ENCODE data around the gene TIGD4.

Gene TIGD4

DNA sequence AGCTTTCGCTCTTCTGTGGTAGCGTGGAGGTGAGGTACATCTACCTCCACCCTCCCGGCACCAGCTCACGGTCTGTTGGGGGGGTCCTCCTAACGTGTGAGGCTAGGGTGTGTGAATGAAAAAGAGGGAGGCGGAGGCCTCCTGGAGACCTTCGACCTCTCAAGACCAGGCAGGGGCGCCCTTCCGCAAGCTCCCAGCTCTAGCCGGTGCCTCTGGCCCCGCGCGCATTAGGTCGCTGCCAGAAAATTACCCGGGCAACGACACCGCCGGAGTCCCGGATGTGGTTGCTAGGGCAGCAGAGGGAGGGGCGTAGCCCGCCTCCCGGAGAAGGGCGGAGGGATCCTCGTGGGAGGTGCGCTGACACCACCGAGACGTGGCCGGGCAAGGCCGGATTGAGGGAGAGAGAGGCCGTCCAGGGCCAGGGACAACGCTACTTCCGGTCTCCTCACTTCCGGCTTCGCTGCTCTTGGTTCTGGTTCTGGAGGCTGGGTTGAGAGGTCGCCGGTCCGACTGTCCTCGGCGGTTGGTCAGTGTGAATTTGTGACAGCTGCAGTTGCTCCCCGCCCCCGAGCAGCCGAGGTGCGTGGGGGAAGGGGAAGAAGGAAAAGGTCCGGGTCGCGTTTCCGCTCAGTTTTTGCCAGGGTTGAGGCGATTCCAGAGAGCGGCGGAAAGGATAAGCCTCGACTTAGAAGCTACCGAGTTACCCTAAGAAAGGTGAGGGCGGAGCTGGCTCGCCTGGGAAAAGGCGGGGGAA is at the start of gene TIGD4, which contains the start of gene ARFIP1:
Gene TIGD4, minus strand, starts transcription at position 218 of the 754 bp plus-strand sequence. CDS start 8,726 bp downstream, outside the sequence.
Gene ARFIP1, plus strand, starts transcription at position 442 of the 754 bp plus-strand sequence. CDS start 49,680 bp downstream, outside the sequence.
- TF ChIP-seq ZNF274 (IDR thresholded peaks at IDR 0.05; ENCODE audit: low read depth, low read length), result no peak
- peak within 1 kb of the TSS; percentile 86 for H3K4me3 ChIP-seq (ENCODE audit: low read length)

DNA sequence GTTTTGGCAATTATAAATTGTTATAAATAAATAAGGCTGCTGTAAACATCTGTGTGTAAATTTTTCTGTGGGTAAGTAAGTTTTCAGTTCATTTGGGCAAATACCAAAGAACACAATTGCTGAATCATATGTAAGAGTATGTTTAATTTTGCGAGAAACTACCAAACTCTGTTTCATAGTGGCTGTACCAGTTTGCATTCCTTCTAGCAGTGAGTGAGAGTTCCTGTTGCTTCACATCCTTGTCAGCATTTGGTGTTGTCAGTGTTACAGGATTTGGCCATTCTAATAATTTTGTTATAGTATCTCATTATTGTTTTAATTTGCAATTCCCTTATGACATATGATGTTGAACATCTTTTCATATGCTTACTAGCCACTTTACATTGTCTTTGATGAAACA is 48.6 kb upstream of the TIGD4 start:
- no peak for TF ChIP-seq ZNF274 (IDR thresholded peaks at IDR 0.05; ENCODE audit: low read depth, low read length)

DNA sequence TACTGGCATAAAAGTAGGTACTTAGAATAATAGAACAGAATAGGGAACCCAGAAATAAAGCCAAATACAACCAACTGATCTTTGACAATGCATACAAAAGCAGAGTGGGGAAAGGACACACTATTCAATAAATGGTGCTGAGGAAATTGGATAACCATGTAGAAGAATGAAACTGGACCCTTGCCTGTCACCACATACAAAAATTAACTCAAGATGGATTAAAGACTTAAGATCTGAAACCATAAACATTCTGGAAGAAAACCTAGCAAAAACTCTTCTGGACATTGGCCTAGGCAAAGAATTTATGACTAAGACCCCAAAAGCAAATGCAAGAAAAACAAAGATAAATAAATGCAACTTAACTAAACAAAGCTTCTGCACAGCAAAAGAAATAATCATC is 45.8 kb upstream of the TIGD4 start:
- TF ChIP-seq ZNF274 (IDR thresholded peaks at IDR 0.05; ENCODE audit: low read depth, low read length), result no peak
- no peak overlapping the region for H3K4me3 ChIP-seq (ENCODE audit: low read length)

More for the DNA sequence above, 48.6 kb upstream of the TIGD4 start:
- no peak overlapping the region for H3K4me3 ChIP-seq (ENCODE audit: low read length)

DNA sequence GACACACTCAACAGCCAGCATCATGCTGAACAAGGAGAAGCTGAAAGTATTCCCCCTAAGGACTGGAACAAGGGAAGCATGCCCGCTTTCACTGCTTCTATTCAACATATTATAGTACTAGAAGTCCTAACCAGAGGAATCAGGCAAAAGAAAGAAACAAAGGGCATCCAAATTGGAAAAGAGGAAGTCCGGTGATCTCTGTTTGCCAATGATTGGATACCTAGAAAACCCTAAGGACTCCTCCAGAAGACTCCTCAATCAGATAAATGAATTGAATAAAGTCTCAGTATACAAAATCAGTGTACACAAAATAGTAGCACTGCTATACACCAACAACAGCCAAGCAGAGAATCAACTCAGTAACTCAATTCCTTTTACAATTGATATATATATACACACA is 45.0 kb upstream of the TIGD4 start:
- TF ChIP-seq ZNF274 (IDR thresholded peaks at IDR 0.05; ENCODE audit: low read depth, low read length), result no peak
- no peak overlapping the region for H3K4me3 ChIP-seq (ENCODE audit: low read length)

DNA sequence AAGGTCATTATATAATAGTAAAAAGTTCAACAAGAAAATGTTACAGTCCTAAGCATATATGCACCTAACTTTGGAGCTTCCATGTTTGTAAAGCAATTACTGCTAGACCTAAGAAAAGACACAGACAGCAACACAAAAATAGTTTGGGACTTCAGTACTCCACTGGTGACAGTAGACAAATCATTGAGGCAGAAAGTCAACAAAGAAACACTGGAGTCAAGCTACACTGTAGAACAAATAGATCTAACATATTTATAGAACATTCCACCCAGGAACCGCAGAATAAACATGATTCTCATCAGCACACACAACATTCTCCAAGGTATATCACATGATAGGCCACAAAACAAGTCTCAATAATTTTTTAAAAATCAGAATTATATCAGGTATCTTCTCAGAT is 42.8 kb upstream of the TIGD4 start:
- TF ChIP-seq ZNF274 (IDR thresholded peaks at IDR 0.05; ENCODE audit: low read depth, low read length), result no peak
- no peak overlapping the region for H3K4me3 ChIP-seq (ENCODE audit: low read length)

DNA sequence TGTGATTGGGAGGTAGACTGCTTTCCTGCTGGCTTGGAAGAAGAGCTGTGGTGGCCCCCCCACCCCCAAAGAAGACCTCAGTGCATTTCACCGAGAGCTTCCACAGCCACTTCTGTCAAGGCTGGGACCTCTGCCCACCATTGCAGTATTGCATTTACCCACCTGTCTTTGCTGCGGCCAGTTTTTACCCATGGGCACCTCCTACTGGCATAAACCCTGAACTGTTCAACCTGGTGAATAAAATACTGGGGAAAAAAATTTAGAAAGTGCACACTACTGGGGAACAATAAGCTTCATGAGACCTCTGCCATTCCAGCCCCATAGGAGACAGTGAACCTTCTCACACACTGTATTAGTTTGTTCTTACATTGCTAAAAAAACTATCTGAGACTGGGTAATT is 40.5 kb upstream of the TIGD4 start:
- TF ChIP-seq ZNF274 (IDR thresholded peaks at IDR 0.05; ENCODE audit: low read depth, low read length), result no peak
- no peak overlapping the region for H3K4me3 ChIP-seq (ENCODE audit: low read length)

DNA sequence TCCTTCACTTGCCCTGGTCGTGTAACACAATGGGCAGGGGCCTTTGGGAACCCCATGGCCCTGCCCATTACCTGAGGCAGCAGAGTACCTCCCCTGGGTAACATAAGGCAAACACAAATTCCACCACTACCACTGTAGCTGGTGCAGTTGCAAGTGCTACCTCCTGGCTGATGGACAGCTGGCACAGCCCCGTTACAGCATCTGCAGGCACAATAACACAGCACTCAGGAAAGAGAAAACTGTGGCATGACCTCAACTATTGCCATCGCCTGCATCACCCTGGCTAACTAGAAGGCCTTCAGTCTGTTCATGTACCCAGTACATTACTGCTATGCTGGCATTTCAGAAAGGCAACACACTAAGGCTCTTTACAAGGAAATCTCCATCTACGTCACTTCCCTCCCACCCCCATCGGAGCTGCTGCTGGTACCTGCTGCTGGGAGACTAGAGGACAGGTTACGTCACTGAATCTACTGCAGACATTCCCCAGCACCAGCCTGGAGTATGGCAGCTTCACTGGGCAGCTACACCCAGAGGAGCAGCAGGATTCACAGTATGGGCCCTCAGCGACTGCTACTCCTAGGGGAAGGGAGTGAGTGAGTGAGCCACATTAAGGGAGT is 39.6 kb upstream of the TIGD4 start:
- TF ChIP-seq ZNF274 (IDR thresholded peaks at IDR 0.05; ENCODE audit: low read depth, low read length), result no peak
- H3K4me3 ChIP-seq (ENCODE audit: low read length), result no peak overlapping the region

DNA sequence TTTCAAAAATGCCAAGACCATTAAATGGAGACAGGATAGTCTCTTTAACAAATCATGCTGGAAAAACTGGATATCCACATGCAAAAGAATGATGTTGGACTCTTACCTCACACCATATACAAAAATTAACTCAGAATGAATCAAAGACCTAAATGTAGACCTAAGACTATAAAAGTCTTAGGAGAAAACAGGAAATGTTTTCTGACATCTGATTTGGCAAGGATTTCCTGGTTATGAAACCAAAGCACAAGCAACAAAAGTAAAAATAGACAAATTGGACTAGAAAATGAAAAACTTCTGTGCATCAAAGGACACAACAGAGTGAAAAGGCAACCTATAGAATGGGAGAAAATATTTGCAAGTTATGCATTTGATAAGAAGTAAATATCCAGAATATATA is 37.8 kb upstream of the TIGD4 start:
- H3K4me3 ChIP-seq (ENCODE audit: low read length), result no peak overlapping the region
- TF ChIP-seq ZNF274 (IDR thresholded peaks at IDR 0.05; ENCODE audit: low read depth, low read length), result no peak

DNA sequence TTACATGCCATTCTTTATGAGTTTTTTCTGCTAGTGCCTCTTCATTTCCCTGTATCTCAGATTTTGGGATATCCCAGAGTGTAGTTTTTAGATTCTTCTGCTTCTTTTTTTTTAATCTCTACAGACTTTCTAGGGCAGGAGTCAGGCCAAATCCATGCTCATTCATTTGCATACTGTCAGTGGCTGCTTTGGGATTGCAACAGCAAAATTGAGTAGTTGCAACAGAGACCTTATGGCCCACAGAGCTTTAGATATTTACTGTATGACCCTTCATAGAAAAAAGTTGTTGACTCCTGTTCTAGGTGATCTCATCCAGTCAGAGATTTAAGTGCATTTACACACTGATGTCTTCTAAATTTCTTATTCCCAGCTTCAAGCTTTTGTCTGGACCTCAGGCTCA is 35.5 kb upstream of the TIGD4 start:
- TF ChIP-seq ZNF274 (IDR thresholded peaks at IDR 0.05; ENCODE audit: low read depth, low read length), result no peak
- no peak overlapping the region for H3K4me3 ChIP-seq (ENCODE audit: low read length)

DNA sequence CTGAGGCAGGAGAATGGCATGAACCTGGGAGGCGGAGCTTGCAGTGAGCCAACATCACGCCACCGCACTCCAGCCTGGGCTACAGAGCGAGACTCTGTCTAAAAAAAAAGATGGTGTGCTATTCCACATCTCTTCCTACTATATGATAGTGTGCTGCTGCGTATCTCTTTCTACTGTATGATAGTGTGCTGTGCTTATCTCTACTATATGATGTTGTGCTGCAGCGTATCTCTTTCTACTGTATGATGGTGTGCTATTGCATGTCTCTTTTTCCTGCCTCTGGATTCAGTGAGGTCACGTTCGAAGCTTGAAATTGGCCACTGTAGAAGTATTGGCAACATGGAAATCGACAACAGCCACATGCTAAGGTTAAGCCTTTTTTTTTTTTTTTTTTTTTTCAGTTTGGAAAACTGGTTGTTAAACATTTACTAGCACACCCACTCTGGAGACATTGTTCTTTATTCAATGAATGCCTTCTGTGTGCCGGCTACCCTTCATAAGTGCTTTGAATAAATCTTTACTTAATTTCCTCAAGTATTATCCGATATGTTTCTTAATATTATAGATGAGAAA is 31.3 kb upstream of the TIGD4 start:
- TF ChIP-seq ZNF274 (IDR thresholded peaks at IDR 0.05; ENCODE audit: low read depth, low read length), result no peak
- no peak overlapping the region for H3K4me3 ChIP-seq (ENCODE audit: low read length)

DNA sequence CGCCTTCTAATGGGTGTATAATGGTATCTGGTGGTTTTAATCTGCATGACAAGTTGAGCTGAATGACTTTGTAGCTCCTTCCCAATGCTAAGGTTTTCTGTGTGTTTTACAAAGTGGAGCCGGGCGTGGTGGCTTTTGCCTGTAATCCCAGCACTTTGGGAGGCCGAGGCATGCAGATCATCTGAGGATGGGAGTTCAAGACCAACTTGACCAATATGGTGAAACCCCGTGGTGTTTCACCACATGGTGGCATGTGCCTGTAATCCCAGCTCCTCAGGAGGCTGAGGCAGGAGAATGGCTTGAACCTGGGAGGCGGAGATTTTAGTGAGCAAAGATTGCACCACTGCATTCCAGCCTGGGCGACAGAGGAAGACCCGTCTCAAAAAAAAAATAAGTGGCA is 29.1 kb upstream of the TIGD4 start:
- no peak for TF ChIP-seq ZNF274 (IDR thresholded peaks at IDR 0.05; ENCODE audit: low read depth, low read length)
- H3K4me3 ChIP-seq (ENCODE audit: low read length), result no peak overlapping the region

DNA sequence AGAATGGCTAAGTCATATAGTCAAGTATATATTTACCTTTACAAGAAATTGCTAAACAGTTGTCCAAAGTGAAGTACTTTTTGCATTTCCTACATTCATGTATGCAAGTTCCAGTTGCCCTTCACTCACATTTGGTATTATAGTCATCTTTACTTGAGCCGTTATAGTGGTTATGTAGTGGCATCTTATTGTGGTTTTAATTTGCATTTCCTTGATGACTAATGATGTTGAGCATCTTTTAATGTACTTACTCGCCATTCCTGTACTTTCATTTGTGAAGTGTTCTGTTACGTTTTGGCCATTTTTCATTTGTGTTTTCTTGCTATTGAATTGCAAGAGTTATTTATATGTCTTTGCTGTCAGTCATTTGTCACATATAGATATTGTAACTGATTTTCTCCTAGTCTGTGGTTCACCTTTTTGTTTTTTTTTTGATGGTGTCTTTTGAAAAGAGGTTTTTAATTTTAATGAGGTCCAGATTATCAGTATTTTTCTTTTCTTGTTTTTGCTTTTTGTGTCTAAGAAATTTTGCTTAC is 27.8 kb upstream of the TIGD4 start:
- H3K4me3 ChIP-seq (ENCODE audit: low read length), result no peak overlapping the region
- no peak for TF ChIP-seq ZNF274 (IDR thresholded peaks at IDR 0.05; ENCODE audit: low read depth, low read length)

DNA sequence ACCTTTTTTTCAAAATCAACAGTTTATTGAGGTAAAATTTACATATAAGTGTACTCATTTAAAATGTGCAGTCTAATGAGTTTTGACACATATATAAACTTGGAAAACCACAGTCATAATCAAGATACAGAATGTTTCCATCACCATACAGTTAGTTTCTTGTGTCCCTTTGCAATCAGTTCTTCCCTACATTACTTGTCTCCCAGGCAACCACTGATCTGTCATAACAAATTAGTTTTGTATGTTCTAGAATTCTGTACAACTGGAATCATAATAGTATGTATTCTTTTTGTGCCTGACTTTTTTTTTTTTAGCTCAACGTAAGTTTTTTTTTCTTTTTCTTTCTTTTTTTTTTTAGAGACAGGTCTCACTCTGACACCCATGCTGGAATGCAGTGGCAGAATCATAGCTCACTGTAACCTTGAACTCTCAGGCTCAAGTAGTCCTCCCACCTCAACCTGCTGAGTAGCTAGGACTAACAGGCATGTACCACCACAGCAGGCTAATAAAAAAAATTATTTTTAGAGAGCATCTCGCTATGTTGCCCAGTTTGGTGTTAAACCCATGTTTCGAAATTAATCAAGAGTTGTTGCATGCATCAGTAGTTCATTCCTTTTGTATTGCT is 27.1 kb upstream of the TIGD4 start:
- no peak for TF ChIP-seq ZNF274 (IDR thresholded peaks at IDR 0.05; ENCODE audit: low read depth, low read length)

DNA sequence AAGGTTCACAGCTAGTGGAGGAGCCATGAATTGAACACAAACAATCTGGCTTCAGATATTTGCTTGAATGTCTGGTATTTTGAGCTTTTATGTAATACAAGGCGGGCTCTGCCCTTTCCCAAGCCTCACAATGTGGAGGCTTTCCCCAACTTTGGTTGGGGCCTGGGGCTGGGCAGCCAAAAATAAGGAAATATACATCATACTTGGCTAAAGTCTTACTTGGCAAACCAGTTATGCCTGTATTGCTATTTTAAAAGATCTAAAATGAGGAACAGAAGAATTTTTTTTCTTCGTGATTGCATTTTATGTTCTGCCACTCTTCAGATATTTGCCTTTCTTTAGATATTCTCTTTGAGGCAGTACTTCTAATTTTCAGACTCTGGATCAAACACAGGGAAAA is 26.3 kb upstream of the TIGD4 start:
- H3K4me3 ChIP-seq (ENCODE audit: low read length), result no peak overlapping the region
- TF ChIP-seq ZNF274 (IDR thresholded peaks at IDR 0.05; ENCODE audit: low read depth, low read length), result no peak

More for the DNA sequence above, 27.1 kb upstream of the TIGD4 start:
- no peak overlapping the region for H3K4me3 ChIP-seq (ENCODE audit: low read length)

Measured in GM08714 (cell line).